Measurements from ENCODE around the gene SORCS3. TPM values are rescaled to one million over a fixed set of nuclear protein-coding genes. Genes with fewer than 3 reads are reported as not detected.

Gene SORCS3
- total RNA-seq, 1 experiment from 2014 or later: not detected

DNA sequence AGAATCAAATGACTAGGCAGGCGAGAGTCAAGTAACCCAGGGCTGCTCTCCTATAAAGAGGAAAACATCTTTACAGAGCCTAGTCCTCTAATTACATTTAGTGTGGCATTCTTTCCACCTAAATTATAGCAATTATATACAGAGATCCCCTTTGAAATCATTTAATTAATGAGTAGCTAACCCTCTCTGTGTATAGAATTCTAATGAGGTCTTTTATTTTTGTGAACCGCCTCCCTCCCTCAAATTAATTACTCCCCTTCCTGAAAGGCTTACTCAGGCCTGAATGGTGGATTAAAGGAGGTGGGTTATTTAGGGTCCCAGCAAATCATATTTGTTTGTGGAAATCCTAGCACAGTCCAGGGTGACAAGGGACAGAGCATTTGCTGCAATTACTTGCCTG, 551.8 kb downstream of the SORCS3 start:
- in situ Hi-C loops (cut with HindIII; ENCODE audit: low pct_unique_long_range_greater_than_20kb, low sequenced_read_pairs) (no loop called here), intact Hi-C loops (cut with micrococcal nuclease; ENCODE audit: unreplicated experiment) (no loop called here)
- POLR2A ChIA-PET: no interaction called here
- no peaks in the 10 kb centered on the region for H3K36me3 ChIP-seq (ENCODE audit: control insufficient read depth, insufficient read depth, low read length)
- CTCF ChIA-PET: no interaction called here
- no peaks in the 10 kb centered on the region for H3K9me3 ChIP-seq (ENCODE audit: control insufficient read depth, insufficient read depth, low read depth, low read length)
- H3K27me3 ChIP-seq (ENCODE audit: control insufficient read depth, insufficient read depth, low read length): no peaks in the 10 kb centered on the region
- ATAC-seq (no peak), DNase-seq (ENCODE audit: low read depth, low spot score) (no peak)
- TF ChIP-seq POLR2AphosphoS5 (IDR thresholded peaks at IDR 0.05; ENCODE audit: low read depth, low read length): no peak
- TF ChIP-seq SIN3A (IDR thresholded peaks at IDR 0.05; ENCODE audit: borderline replicate concordance, insufficient read depth, low read depth, low read length): no peak
- TF ChIP-seq TCF7L2 (IDR thresholded peaks at IDR 0.05; ENCODE audit: low read depth, low read length): no peak
- TF ChIP-seq, protein P1, sequence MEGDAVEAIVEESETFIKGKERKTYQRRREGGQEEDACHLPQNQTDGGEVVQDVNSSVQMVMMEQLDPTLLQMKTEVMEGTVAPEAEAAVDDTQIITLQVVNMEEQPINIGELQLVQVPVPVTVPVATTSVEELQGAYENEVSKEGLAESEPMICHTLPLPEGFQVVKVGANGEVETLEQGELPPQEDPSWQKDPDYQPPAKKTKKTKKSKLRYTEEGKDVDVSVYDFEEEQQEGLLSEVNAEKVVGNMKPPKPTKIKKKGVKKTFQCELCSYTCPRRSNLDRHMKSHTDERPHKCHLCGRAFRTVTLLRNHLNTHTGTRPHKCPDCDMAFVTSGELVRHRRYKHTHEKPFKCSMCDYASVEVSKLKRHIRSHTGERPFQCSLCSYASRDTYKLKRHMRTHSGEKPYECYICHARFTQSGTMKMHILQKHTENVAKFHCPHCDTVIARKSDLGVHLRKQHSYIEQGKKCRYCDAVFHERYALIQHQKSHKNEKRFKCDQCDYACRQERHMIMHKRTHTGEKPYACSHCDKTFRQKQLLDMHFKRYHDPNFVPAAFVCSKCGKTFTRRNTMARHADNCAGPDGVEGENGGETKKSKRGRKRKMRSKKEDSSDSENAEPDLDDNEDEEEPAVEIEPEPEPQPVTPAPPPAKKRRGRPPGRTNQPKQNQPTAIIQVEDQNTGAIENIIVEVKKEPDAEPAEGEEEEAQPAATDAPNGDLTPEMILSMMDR (IDR thresholded peaks at IDR 0.05): no peak
- no peak for TF ChIP-seq REST (IDR thresholded peaks at IDR 0.05; ENCODE audit: insufficient read depth in 1 of 2, low read depth in 2 of 2, low read length in 1 of 2)
- no peak overlapping the region for H3K4me3 ChIP-seq (ENCODE audit: low read depth in 2 of 2, low read length in 2 of 2)
- BruUV-seq (replicated peaks): no TSS peak
- H3K27ac ChIP-seq (ENCODE audit: low read length): no peak overlapping the region
- no peaks in the 10 kb centered on the region for H3K4me1 ChIP-seq (ENCODE audit: control insufficient read depth, insufficient read depth, low read length)

DNA sequence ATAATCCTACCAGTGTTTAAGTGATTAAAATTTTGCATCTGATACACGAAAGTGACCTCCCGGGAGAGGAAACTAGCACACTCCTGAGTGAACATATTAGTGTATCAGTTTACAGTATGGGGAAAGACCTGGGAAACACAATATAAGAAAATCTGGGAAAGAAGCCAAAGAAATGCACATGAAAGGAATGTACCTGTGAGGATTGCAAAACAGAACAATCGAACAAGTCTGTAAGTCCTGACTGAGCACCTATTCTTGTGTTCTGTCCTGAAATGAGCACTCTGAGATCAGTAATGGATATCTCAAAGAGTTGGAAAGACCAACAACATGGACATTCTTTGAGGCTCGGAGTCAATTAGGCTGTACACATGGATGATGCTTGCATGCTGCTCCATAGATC, 554.7 kb downstream of the SORCS3 start:
- H3K27me3 ChIP-seq (ENCODE audit: control insufficient read depth, insufficient read depth, low read length): no peaks in the 10 kb centered on the region
- H3K9me3 ChIP-seq (ENCODE audit: control insufficient read depth, insufficient read depth, low read depth, low read length): no peaks in the 10 kb centered on the region
- H3K36me3 ChIP-seq (ENCODE audit: control insufficient read depth, insufficient read depth, low read length): no peaks in the 10 kb centered on the region
- ChIA-PET CTCF (no interaction called here), POLR2A (no interaction called here)
- intact Hi-C loops (cut with micrococcal nuclease; ENCODE audit: unreplicated experiment): no loop called here
- H3K4me1 ChIP-seq (ENCODE audit: control insufficient read depth, insufficient read depth, low read length): no peaks in the 10 kb centered on the region
- no peak for TF ChIP-seq POLR2AphosphoS5 (IDR thresholded peaks at IDR 0.05; ENCODE audit: low read depth, low read length)
- TF ChIP-seq SIN3A (IDR thresholded peaks at IDR 0.05; ENCODE audit: borderline replicate concordance, insufficient read depth, low read depth, low read length): no peak
- TF ChIP-seq REST (IDR thresholded peaks at IDR 0.05; ENCODE audit: insufficient read depth in 1 of 2, low read depth in 2 of 2, low read length in 1 of 2): no peak
- TF ChIP-seq, protein P1 (IDR thresholded peaks at IDR 0.05): no peak
- no peak for TF ChIP-seq TCF7L2 (IDR thresholded peaks at IDR 0.05; ENCODE audit: low read depth, low read length)
- BruUV-seq (replicated peaks): no TSS peak
- no peak overlapping the region for H3K4me3 ChIP-seq (ENCODE audit: low read depth in 2 of 2, low read length in 2 of 2)
- in situ Hi-C loops (cut with HindIII; ENCODE audit: low pct_unique_long_range_greater_than_20kb, low sequenced_read_pairs): no loop called here
- ATAC-seq (no peak), DNase-seq (ENCODE audit: low read depth, low spot score) (no peak)
- no peak overlapping the region for H3K27ac ChIP-seq (ENCODE audit: low read length)
